WERI-Rb-1 (cell line): ENCODE data around the gene SORBS1.

Source experiments
- DNase-seq: peaks from one replicate; pipeline ENCODE4 v3.0.0-alpha.2; 2020
- H3K27ac ChIP-seq: fragments of 250-450 bp; sonication (Bioruptor Pico); 2 replicates; pipeline ENCODE4 v1.5.1; 2020; ENCODE audit warnings: mild to moderate bottlenecking, moderate library complexity
- H3K27me3 ChIP-seq: fragments of 250-450 bp; sonication (Bioruptor Pico); 2 replicates; pipeline ENCODE4 v1.5.1; 2021; ENCODE audit warnings: mild to moderate bottlenecking, low read depth, moderate library complexity; ENCODE audit not compliant: insufficient read depth, severe bottlenecking
- H3K36me3 ChIP-seq: fragments of 250-450 bp; sonication (Bioruptor Pico); 2 replicates; pipeline ENCODE4 v1.5.1; 2020; ENCODE audit warnings: mild to moderate bottlenecking, moderate library complexity
- H3K4me3 ChIP-seq: 2 replicates; pipeline ENCODE4 v1.5.1; 2011; ENCODE audit warnings: low read depth, mild to moderate bottlenecking, control low read depth, low read length
- H3K9me3 ChIP-seq: fragments of 250-450 bp; sonication (Bioruptor Pico); 2 replicates; pipeline ENCODE4 v1.5.1; 2021; ENCODE audit warnings: mild to moderate bottlenecking, moderate library complexity; ENCODE audit not compliant: severe bottlenecking
- CTCF ChIP-seq: IDR thresholded peaks from 2 replicates; pipeline ENCODE4 v1.5.1; 2011; ENCODE audit warnings: low read depth, mild to moderate bottlenecking, control low read depth, inconsistent platforms, low read length

The SORBS1 gene

GRCh38 chr10:95413588-95413987, 147.6 kb downstream of the SORBS1 start:
- Histone ChIP-seq H3K9me3 (no peaks in the 10 kb centered on the region), H3K36me3 (no peaks in the 10 kb centered on the region), H3K4me3 (no peak overlapping the region), H3K27ac (no peak overlapping the region), H3K27me3 (no peaks in the 10 kb centered on the region)
- no peak for TF ChIP-seq CTCF
- DNase-seq: no peak

GRCh38 chr10:95411635-95412034, 149.5 kb downstream of the SORBS1 start:
- no peaks in the 10 kb centered on the region for H3K9me3 ChIP-seq
- TF ChIP-seq CTCF: no peak
- no peaks in the 10 kb centered on the region for H3K36me3 ChIP-seq
- H3K4me3 ChIP-seq: no peak overlapping the region
- no peak overlapping the region for H3K27ac ChIP-seq
- DNase-seq: no peak
- no peaks in the 10 kb centered on the region for H3K27me3 ChIP-seq

- no peak for DNase-seq
- H3K36me3 ChIP-seq: no peaks in the 10 kb centered on the region
- no peaks in the 10 kb centered on the region for H3K27me3 ChIP-seq
- no peak for TF ChIP-seq CTCF
- H3K27ac ChIP-seq: no peak overlapping the region
- no peaks in the 10 kb centered on the region for H3K9me3 ChIP-seq
- no peak overlapping the region for H3K4me3 ChIP-seq
Measured at GRCh38 chr10:95408983-95409873, 151.9 kb downstream of the SORBS1 start.

GRCh38 chr10:95408148-95408960, 152.8 kb downstream of the SORBS1 start:
- DNase-seq: no peak
- no peaks in the 10 kb centered on the region for H3K27me3 ChIP-seq
- H3K27ac ChIP-seq: no peak overlapping the region
- no peaks in the 10 kb centered on the region for H3K36me3 ChIP-seq
- no peak overlapping the region for H3K4me3 ChIP-seq
- no peak for TF ChIP-seq CTCF
- H3K9me3 ChIP-seq: no peaks in the 10 kb centered on the region

GRCh38 chr10:95407546-95407945, 153.6 kb downstream of the SORBS1 start:
- TF ChIP-seq CTCF: no peak
- Histone ChIP-seq H3K4me3 (no peak overlapping the region), H3K27ac (no peak overlapping the region), H3K9me3 (no peaks in the 10 kb centered on the region), H3K36me3 (no peaks in the 10 kb centered on the region), H3K27me3 (no peaks in the 10 kb centered on the region)
- no peak for DNase-seq
